HCT116 (cell line): ENCODE results near the gene TMEM94. TPM values are rescaled to one million over a fixed set of nuclear protein-coding genes. Genes with fewer than 3 reads are reported as not detected.

ENCODE experiments used
- ATAC-seq: fragments of 200-7000 bp; cut with Tn5 transposase; 2 replicates; pipeline ENCODE4 v1.9.1; 2020; ENCODE audit warnings: mild to moderate bottlenecking, moderate library complexity
- BruUV-seq: library from RNA; stranded (reverse); fragments of 400-500 nt; replicated peaks from 2 replicates; lab custom pipeline; 2021; lab: Mats Ljungman, UMichigan
- CTCF ChIA-PET: fragments of 300-600 bp; sonication (Branson Sonifier 250); formaldehyde crosslinking; loops from one replicate; lab custom pipeline; 2021; ENCODE audit warnings: antibody characterized with exemption; lab: Charles Lee
- POLR2A ChIA-PET: fragments of 300-600, 350-600 bp; sonication (Branson Sonifier 250); formaldehyde crosslinking; loops from one replicate; lab custom pipeline; 2021; ENCODE audit warnings: antibody characterized with exemption; lab: Charles Lee
- RAD21 ChIA-PET, 2 experiments: fragments of 300-600 bp; sonication (Branson Sonifier 250); formaldehyde crosslinking; loops; one replicate each; lab custom pipeline; 2023; ENCODE audit warnings: low total read pairs in 2 of 2; ENCODE audit not compliant: uncharacterized antibody in 2 of 2, unreplicated experiment in 2 of 2, low non-redundant PET in 1 of 2; lab: Charles Lee
- DNase-seq: peaks from one replicate; pipeline ENCODE4 v3.0.0-alpha.2; 2010; ENCODE audit warnings: low read depth, low spot score
- H2AFZ ChIP-seq: fragments of 200-600 bp; shearing (Covaris generic), sonication (generic); 2 replicates; pipeline ENCODE4 v1.6.1; 2017; ENCODE audit warnings: low read depth, mixed run types, mixed read lengths, antibody characterized with exemption, low read length; ENCODE audit not compliant: poor library complexity, severe bottlenecking
- H3K27ac ChIP-seq: 2 replicates; pipeline ENCODE4 v1.5.1; 2012; ENCODE audit warnings: low read depth, low read length
- H3K27me3 ChIP-seq: fragments of 200-600 bp; sonication (generic); 2 replicates; pipeline ENCODE4 v1.6.1; 2016; ENCODE audit warnings: mixed run types, low read length, mixed read lengths; ENCODE audit not compliant: insufficient read depth
- H3K36me3 ChIP-seq, 2 experiments: fragments of 200-500 bp in 1 of 2; fragments of 200-600 bp in 1 of 2; sonication (Bioruptor generic) in 1 of 2; sonication (generic) in 1 of 2; 2 replicates each; pipeline versions ENCODE4 v1.5.1 to v1.6.1; 2014 to 2016; ENCODE audit warnings: low read length in 2 of 2, inconsistent platforms in 1 of 2, mixed read lengths in 1 of 2, mixed run types in 1 of 2; ENCODE audit not compliant: insufficient read depth in 2 of 2, control insufficient read depth in 1 of 2
- H3K4me1 ChIP-seq, 2 experiments: fragments of 200-600 bp in 1 of 2; sonication (generic) in 1 of 2; 2 replicates each; pipeline versions ENCODE4 v1.5.1 to v1.6.1; 2012 to 2017; ENCODE audit warnings: low read length in 2 of 2, inconsistent platforms in 1 of 2, mild to moderate bottlenecking in 1 of 2, mixed read lengths in 1 of 2, mixed run types in 1 of 2, moderate library complexity in 1 of 2; ENCODE audit not compliant: insufficient read depth in 2 of 2, control insufficient read depth in 1 of 2
- H3K4me2 ChIP-seq: fragments of 200-600 bp; sonication (generic); 2 replicates; pipeline ENCODE4 v1.6.1; 2017; ENCODE audit warnings: mixed run types, low read length, mixed read lengths
- H3K4me3 ChIP-seq, 2 experiments: fragments of 200-600 bp in 1 of 2; sonication (generic) in 1 of 2; replicated peaks in 1 of 2; 2 replicates each; pipeline ENCODE4 v1.5.1; 2011 to 2016; ENCODE audit warnings: low read length in 2 of 2, control low read depth in 1 of 2, low read depth in 1 of 2, mild to moderate bottlenecking in 1 of 2, mixed read lengths in 1 of 2, mixed run types in 1 of 2
- H3K79me2 ChIP-seq: fragments of 200-600 bp; sonication (generic); 2 replicates; pipeline ENCODE4 v1.6.1; 2017; ENCODE audit warnings: mild to moderate bottlenecking, mixed run types, low read length, moderate library complexity, mixed read lengths; ENCODE audit not compliant: insufficient read depth
- H3K9ac ChIP-seq: fragments of 200-600 bp; sonication (generic); 2 replicates; pipeline ENCODE4 v1.6.1; 2016; ENCODE audit warnings: low read length, mixed read lengths
- H3K9me2 ChIP-seq: fragments of 200-600 bp; sonication (generic), shearing (Covaris generic); 2 replicates; pipeline ENCODE4 v1.6.1; 2017; ENCODE audit warnings: mixed run types, mild to moderate bottlenecking, moderate library complexity; ENCODE audit not compliant: insufficient read depth
- H3K9me3 ChIP-seq, 2 experiments: fragments of 200-500 bp in 1 of 2; fragments of 200-600 bp in 1 of 2; sonication (Bioruptor generic) in 1 of 2; sonication (generic) in 1 of 2; 2 replicates each; pipeline ENCODE4 v1.6.1; 2014 to 2017; ENCODE audit warnings: low read length in 2 of 2, mixed read lengths in 2 of 2, inconsistent platforms in 1 of 2, low read depth in 1 of 2, mild to moderate bottlenecking in 1 of 2, mixed run types in 1 of 2, moderate library complexity in 1 of 2; ENCODE audit not compliant: control insufficient read depth in 1 of 2, insufficient read depth in 1 of 2
- H4K20me1 ChIP-seq: fragments of 200-600 bp; sonication (generic), shearing (Covaris generic); 2 replicates; pipeline ENCODE4 v1.6.1; 2017; ENCODE audit warnings: mixed run types, mild to moderate bottlenecking, moderate library complexity; ENCODE audit not compliant: insufficient read depth
- CEBPB ChIP-seq: IDR thresholded peaks from 2 replicates; pipeline ENCODE4 v1.6.1; 2012; ENCODE audit warnings: low read depth
- EGR1 ChIP-seq: IDR thresholded peaks from 2 replicates; pipeline ENCODE4 v1.6.1; 2012; ENCODE audit warnings: low read depth
- ELF1 ChIP-seq: IDR thresholded peaks from 2 replicates; pipeline ENCODE4 v1.6.1; 2012; ENCODE audit warnings: low read depth, borderline replicate concordance
- EZH2phosphoT487 ChIP-seq: fragments of 200-600 bp; IDR thresholded peaks from 2 replicates; pipeline ENCODE4 v1.6.1; 2018; ENCODE audit warnings: antibody characterized with exemption, borderline replicate concordance
- JUND ChIP-seq: IDR thresholded peaks from 2 replicates; pipeline ENCODE4 v1.6.1; 2012
- POLR2AphosphoS5 ChIP-seq: IDR thresholded peaks from 2 replicates; pipeline ENCODE4 v1.6.1; 2011; ENCODE audit warnings: mild to moderate bottlenecking, low read depth, low read length, moderate library complexity
- SIN3A ChIP-seq: IDR thresholded peaks from 2 replicates; pipeline ENCODE4 v1.6.1; 2012; ENCODE audit warnings: low read depth
- TCF7L2 ChIP-seq: IDR thresholded peaks from 2 replicates; pipeline ENCODE4 v1.7.0; 2011; ENCODE audit warnings: borderline replicate concordance, inconsistent platforms; ENCODE audit not compliant: insufficient read depth, insufficient read length; ENCODE audit errors: extremely low read depth
- YY1 ChIP-seq: IDR thresholded peaks from 2 replicates; pipeline ENCODE4 v1.6.1; 2011; ENCODE audit warnings: low read length, low read depth, moderate library complexity, mild to moderate bottlenecking; ENCODE audit not compliant: insufficient replicate concordance; ENCODE audit errors: extremely low read depth
- ZFX ChIP-seq: fragments of 450-650 bp; IDR thresholded peaks from 2 replicates; pipeline ENCODE4 v1.6.1; 2017
- ZNF274 ChIP-seq: fragments of 200-500 bp; sonication (Bioruptor generic); IDR thresholded peaks from 2 replicates; pipeline ENCODE4 v1.6.1; 2014; ENCODE audit warnings: mild to moderate bottlenecking, low read depth, low read length, inconsistent platforms
- intact Hi-C: fragments of 100-400 bp; cut with micrococcal nuclease; formaldehyde crosslinking; loops from 2 replicates; pipeline ENCODE4 v1.10.0; 2022
- total RNA-seq: library from RNA; stranded (reverse); gene quantifications from one replicate; pipeline ENCODE4 v1.2.1, GENCODE V29; 2021; ENCODE audit not compliant: unreplicated experiment
- TF ChIP-seq, protein P1 (sequence below): IDR thresholded peaks from 2 replicates; pipeline ENCODE4 v1.6.1; 2012

Gene TMEM94
- total RNA-seq, 1 experiment from 2014 or later: 75.4 TPM

DNA sequence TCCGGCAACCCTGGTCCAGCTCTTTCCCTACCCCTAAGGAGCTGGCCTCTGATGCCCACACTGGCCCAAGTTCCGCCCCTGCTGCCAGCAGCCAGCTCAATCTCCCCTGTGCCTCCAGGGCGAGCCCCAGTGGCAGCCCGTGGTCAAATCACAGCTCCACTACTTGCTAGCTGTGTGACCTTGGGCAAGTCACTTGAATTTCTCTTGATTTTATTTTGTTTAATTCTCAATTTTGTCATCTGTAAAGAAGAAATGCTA is 48.6 kb downstream of the TMEM94 start (continued):
- no peak for TF ChIP-seq YY1
- TF ChIP-seq POLR2AphosphoS5: no peak
- TF ChIP-seq TCF7L2: no peak
- TF ChIP-seq ZNF274: no peak
- no peak for TF ChIP-seq CEBPB
- TF ChIP-seq ZFX: no peak

DNA sequence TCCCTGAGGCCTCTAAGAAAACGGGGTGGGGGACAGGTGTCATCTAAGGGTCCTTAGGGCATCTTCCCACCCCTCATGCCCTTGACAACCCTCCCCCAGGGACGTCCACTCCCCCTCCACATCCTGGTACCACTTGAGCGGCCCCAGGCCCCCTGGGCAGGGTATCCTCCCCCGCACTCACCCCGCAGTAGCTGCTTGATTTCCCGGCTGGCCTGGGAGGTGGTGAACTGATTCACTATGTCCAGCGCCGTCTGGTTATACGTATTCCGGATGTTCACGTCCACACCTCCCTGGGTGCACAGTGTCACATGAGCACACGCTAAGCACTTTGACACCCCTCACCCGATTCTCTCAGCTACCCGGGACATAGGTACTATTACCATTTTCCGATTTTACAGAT is 49.2 kb downstream of the TMEM94 start:
- DNase-seq (no peak), ATAC-seq (no peak)
- no peak for TF ChIP-seq ZNF274
- no peak for TF ChIP-seq CEBPB
- no peak for TF ChIP-seq JUND
- no peak for TF ChIP-seq EGR1
- no peak for TF ChIP-seq ELF1
- TF ChIP-seq, protein P1, sequence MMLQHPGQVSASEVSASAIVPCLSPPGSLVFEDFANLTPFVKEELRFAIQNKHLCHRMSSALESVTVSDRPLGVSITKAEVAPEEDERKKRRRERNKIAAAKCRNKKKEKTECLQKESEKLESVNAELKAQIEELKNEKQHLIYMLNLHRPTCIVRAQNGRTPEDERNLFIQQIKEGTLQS: no peak
- TF ChIP-seq EZH2phosphoT487: no peak
- no peak for TF ChIP-seq SIN3A
- no peak overlapping the region for H3K4me3 ChIP-seq
- no peaks in the 10 kb centered on the region for H3K9me3 ChIP-seq
- ChIA-PET CTCF (interaction anchor here (0.5 to 1.3 kb wide), 3 partner anchors 11 to 96 kb away, joined by 3 to 4 read pairs (median 4); partner anchors contain the start of gene TSEN54), RAD21 (no interaction called here), POLR2A (no interaction called here)
- H3K79me2 ChIP-seq: peaks cover 7% of the 10 kb centered on the region; the same call in 1 of the 2 replicates
- intact Hi-C loops: no loop called here
- no peaks in the 10 kb centered on the region for H4K20me1 ChIP-seq
- H3K9ac ChIP-seq: no peak overlapping the region
- BruUV-seq: no TSS peak
- no peaks in the 10 kb centered on the region for H3K27me3 ChIP-seq
- no peak overlapping the region for H2AFZ ChIP-seq
- H3K9me2 ChIP-seq: no peaks in the 10 kb centered on the region
- H3K27ac ChIP-seq: no peak overlapping the region
- H3K36me3 ChIP-seq: peaks cover 15 to 30% of the 10 kb centered on the region in 2 experiments; a peak in 2 of 4 replicates
- H3K4me1 ChIP-seq: peaks cover 0 to 14% of the 10 kb centered on the region in 2 experiments; a peak in 1 of 4 replicates
- no peak overlapping the region for H3K4me2 ChIP-seq
